ENCODE measurements around the gene RBM48.

GRCh38 chr7:92527300-92528187 lies 1.1 kb upstream of the RBM48 start:
- no peak for TF ChIP-seq CTCF (IDR thresholded peaks at IDR 0.05)
- no peak for TF ChIP-seq ZFX (IDR thresholded peaks at IDR 0.05; ENCODE audit: borderline replicate concordance)

All from 22Rv1 (cell line).